ENCODE data around the gene DGKD.

Gene DGKD

DNA sequence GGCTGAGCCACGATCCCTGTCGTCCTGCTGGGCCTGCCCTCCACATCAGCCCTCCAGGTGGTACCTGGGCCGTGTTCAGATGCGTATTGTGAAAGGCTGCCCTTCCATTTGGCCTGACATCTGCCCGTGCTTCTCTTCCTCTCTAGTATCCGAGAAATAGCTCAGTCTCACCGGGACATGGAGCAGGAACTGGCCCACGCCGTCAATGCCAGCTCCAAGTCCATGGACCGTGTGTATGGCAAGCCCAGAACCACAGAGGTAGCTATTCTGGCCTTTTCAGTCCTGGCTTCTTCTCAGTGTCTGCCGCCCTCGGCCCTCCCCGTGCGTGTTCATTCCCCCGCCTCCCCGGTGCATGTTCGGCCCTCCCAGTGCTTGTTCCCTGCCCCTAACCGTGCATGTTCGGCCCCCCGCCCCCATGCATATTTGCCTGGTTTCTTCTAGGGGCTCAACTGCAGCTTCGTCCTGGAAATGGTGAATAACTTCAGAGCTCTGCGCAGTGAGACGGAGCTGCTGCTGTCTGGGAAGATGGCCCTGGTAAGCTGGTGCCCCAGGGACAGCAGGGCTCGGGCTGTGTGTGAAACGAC is 108.0 kb downstream of the DGKD start:
- no peak overlapping the region for H3K27ac ChIP-seq (ENCODE audit: low read depth, low read length)

DNA sequence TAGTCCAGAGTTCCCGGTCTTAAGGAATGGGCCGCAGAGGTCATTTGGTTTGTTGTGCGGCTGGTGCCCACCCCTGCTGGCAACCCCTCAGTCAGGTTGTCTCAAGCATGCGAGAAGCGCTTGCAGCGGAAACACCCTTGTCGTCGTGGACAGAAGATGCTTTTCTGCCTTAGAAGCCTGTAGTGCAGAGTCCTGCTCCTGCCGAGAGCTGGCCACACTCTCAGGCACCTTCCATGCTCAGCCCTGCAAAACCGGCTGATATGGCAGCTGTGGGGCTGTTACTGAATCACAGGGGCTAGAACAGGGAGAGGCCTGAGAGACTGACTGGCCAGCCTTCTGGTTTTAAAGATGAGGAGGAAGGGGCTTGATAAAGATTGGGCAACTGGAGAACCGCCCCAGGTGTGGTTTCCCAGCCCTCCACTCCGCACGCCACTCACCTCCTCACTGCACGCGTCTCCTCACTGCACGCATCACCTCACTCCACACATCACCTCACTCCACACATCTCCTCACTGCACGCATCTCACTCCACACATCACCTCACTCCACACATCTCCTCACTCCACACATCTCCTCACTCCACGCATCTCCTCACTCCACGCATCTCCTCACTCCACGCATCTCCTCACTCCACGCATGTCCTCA is 108.7 kb downstream of the DGKD start:
- H3K79me2 ChIP-seq (ENCODE audit: control insufficient read depth, insufficient read depth, low read length, unreplicated experiment): no peaks in the 10 kb centered on the region
- no peak overlapping the region for H3K4me3 ChIP-seq (ENCODE audit: low read depth, low read length)
- no peaks in the 10 kb centered on the region for H3K36me3 ChIP-seq (ENCODE audit: insufficient read depth, low read length)
- H3K4me1 ChIP-seq (ENCODE audit: control insufficient read depth, insufficient read depth, low read length, unreplicated experiment): no peaks in the 10 kb centered on the region
- H3K27ac ChIP-seq (ENCODE audit: low read depth, low read length): no peak overlapping the region
- H3K27me3 ChIP-seq (ENCODE audit: insufficient read depth, low read length): no peaks in the 10 kb centered on the region
- no peak overlapping the region for H2AFZ ChIP-seq (ENCODE audit: low read length, unreplicated experiment)

More for the DNA sequence above, 108.0 kb downstream of the DGKD start:
- no peaks in the 10 kb centered on the region for H3K36me3 ChIP-seq (ENCODE audit: insufficient read depth, low read length)
- no peaks in the 10 kb centered on the region for H3K4me1 ChIP-seq (ENCODE audit: control insufficient read depth, insufficient read depth, low read length, unreplicated experiment)
- H3K79me2 ChIP-seq (ENCODE audit: control insufficient read depth, insufficient read depth, low read length, unreplicated experiment): no peaks in the 10 kb centered on the region
- H2AFZ ChIP-seq (ENCODE audit: low read length, unreplicated experiment): no peak overlapping the region
- H3K4me3 ChIP-seq (ENCODE audit: low read depth, low read length): no peak overlapping the region
- no peaks in the 10 kb centered on the region for H3K27me3 ChIP-seq (ENCODE audit: insufficient read depth, low read length)

DNA sequence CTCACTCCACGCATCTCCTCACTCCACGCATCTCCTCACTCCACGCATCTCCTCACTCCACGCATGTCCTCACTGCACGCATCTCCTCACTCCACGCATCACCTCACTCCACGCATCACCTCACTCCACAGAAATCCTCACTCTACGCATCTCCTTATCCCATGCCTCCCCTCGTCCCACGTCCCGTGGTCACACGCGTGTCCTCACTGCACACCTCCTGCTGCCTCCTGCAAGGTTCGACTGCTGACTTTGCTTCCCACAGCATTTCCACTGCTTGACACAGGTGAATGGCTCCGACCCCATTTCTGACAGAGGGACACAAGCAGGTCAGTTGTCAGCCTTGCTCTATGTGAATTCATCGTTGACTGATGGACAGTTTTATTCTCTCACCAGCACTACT is 109.3 kb downstream of the DGKD start:
- Histone ChIP-seq H3K36me3 (ENCODE audit: insufficient read depth, low read length) (no peaks in the 10 kb centered on the region), H3K27ac (ENCODE audit: low read depth, low read length) (no peak overlapping the region), H3K79me2 (ENCODE audit: control insufficient read depth, insufficient read depth, low read length, unreplicated experiment) (no peaks in the 10 kb centered on the region), H3K27me3 (ENCODE audit: insufficient read depth, low read length) (no peaks in the 10 kb centered on the region), H2AFZ (ENCODE audit: low read length, unreplicated experiment) (no peak overlapping the region), H3K4me1 (ENCODE audit: control insufficient read depth, insufficient read depth, low read length, unreplicated experiment) (no peaks in the 10 kb centered on the region), H3K4me3 (ENCODE audit: low read depth, low read length) (no peak overlapping the region)

DNA sequence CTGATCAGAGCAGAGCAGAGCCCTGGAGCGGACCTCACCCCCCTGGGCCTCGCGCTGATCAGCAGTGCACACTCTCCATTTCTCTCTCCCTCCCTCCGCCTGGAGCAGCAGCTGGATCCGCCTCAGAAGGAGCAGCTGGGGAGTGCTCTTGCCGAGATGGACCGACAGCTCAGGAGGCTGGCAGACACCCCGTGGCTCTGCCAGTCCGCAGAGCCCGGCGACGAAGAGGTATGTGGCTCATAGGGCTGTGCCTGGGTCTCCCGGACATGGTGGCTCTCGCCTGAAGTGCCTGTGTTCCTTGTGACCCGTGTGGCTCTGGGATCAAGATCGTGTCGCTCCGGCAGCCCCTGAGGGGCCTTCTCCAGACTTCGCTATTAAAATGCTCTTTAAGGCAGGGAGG is 109.8 kb downstream of the DGKD start:
- H3K4me3 ChIP-seq (ENCODE audit: low read depth, low read length): no peak overlapping the region
- no peaks in the 10 kb centered on the region for H3K4me1 ChIP-seq (ENCODE audit: control insufficient read depth, insufficient read depth, low read length, unreplicated experiment)
- no peaks in the 10 kb centered on the region for H3K79me2 ChIP-seq (ENCODE audit: control insufficient read depth, insufficient read depth, low read length, unreplicated experiment)
- no peak overlapping the region for H2AFZ ChIP-seq (ENCODE audit: low read length, unreplicated experiment)
- H3K27me3 ChIP-seq (ENCODE audit: insufficient read depth, low read length): no peaks in the 10 kb centered on the region
- H3K36me3 ChIP-seq (ENCODE audit: insufficient read depth, low read length): no peaks in the 10 kb centered on the region
- H3K27ac ChIP-seq (ENCODE audit: low read depth, low read length): no peak overlapping the region

DNA sequence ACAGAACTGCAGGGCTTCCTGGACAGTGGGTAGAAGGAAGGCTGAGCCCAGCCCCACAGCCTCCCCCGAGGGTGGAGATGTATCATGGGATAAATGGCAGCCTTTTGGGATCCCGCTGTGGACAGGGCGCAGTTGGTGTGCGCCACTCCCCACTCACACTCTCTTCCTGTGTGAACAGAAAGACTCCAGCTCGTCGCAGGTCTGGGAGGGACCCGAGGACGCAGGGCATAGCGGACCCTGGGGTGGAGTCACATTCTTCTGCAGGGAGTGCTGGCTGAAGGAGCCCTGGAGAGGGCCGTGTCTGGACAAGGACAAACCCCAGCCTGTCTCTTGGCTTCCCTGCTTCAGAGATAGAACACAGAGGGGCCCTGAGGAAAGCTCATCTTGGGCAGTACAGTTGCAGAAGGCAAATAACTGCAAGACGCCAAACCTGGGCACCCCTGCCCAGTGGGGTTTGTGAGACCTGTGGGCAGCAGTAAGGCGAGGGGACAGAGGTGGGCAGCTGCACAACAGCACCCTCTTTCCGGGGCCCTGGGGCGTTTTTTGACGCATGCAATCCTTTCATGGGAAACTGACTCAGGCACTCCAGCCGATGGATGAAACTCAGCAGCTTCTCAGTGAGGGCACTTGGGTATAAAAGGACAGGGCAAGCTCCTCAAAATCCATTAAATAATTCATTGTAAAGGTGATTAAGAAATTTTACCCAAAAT is 110.4 kb downstream of the DGKD start:
- no peaks in the 10 kb centered on the region for H3K4me1 ChIP-seq (ENCODE audit: control insufficient read depth, insufficient read depth, low read length, unreplicated experiment)
- H3K27ac ChIP-seq (ENCODE audit: low read depth, low read length): no peak overlapping the region
- no peak overlapping the region for H2AFZ ChIP-seq (ENCODE audit: low read length, unreplicated experiment)
- H3K36me3 ChIP-seq (ENCODE audit: insufficient read depth, low read length): no peaks in the 10 kb centered on the region
- H3K79me2 ChIP-seq (ENCODE audit: control insufficient read depth, insufficient read depth, low read length, unreplicated experiment): no peaks in the 10 kb centered on the region
- H3K27me3 ChIP-seq (ENCODE audit: insufficient read depth, low read length): no peaks in the 10 kb centered on the region
- H3K4me3 ChIP-seq (ENCODE audit: low read depth, low read length): no peak overlapping the region

DNA sequence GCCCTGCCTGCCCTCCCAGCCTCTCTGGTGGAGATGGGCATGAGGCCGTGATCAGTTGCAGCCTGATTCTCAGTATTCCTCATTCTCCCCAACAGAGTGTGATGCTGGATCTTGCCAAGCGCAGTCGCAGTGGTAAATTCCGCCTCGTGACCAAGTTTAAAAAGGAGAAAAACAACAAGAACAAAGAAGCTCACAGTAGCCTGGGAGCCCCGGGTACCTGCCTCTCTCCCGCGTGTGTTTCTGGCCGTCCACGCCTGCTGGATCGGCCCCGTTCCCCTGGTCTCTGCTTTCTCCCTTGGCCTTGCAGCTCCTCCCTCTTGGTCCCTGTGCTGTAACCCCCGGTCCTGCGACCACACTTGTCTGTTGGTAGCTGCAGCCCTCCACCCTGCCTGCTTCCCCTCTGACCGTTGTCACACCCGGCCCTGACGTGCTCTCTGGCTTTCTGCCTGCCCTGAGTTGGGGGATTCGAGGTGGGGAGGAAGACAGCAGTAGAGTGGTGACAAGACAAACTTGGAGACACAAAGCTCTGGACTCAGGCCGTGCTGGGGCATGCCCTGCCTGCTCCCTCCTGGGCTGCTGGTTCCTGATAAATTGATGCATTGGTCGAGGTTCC is 112.8 kb downstream of the DGKD start:
- Histone ChIP-seq H3K36me3 (ENCODE audit: insufficient read depth, low read length) (no peaks in the 10 kb centered on the region), H3K79me2 (ENCODE audit: control insufficient read depth, insufficient read depth, low read length, unreplicated experiment) (no peaks in the 10 kb centered on the region), H3K4me3 (ENCODE audit: low read depth, low read length) (no peak overlapping the region), H2AFZ (ENCODE audit: low read length, unreplicated experiment) (no peak overlapping the region), H3K27me3 (ENCODE audit: insufficient read depth, low read length) (no peaks in the 10 kb centered on the region), H3K4me1 (ENCODE audit: control insufficient read depth, insufficient read depth, low read length, unreplicated experiment) (no peaks in the 10 kb centered on the region), H3K27ac (ENCODE audit: low read depth, low read length) (no peak overlapping the region)

DNA sequence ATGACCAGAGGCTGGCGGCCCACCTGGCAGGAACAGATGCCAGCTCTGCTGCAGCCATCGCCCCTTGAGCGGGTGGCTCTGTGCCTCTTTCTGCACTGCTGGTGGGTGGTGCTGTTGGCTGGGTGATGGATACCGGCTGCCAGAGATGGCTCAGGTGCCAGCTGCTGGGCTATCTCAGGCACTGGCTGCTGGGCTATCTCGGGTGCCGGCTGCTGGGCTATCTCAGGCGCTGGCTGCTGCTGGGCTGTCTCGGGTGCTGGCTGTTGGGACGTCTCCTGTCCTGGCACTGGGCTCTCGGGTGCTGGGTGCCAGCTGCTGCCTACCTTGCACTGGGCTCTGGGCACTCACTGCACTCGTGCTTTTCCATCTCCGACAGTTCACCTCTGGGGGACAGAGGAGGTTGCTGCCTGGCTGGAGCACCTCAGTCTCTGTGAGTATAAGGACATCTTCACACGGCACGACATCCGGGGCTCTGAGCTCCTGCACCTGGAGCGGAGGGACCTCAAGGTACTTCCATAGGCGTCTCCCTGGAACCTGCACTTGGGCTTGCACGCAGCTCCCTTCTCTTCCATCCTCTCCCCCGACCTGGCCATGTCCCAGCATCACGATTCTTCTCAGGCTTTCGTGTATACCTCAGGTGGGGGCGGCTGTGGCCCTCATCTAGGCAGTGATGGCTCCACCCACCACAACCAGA is 113.9 kb downstream of the DGKD start:
- H2AFZ ChIP-seq (ENCODE audit: low read length, unreplicated experiment): no peak overlapping the region
- no peaks in the 10 kb centered on the region for H3K79me2 ChIP-seq (ENCODE audit: control insufficient read depth, insufficient read depth, low read length, unreplicated experiment)
- H3K27me3 ChIP-seq (ENCODE audit: insufficient read depth, low read length): no peaks in the 10 kb centered on the region
- no peak overlapping the region for H3K4me3 ChIP-seq (ENCODE audit: low read depth, low read length)
- H3K4me1 ChIP-seq (ENCODE audit: control insufficient read depth, insufficient read depth, low read length, unreplicated experiment): no peaks in the 10 kb centered on the region
- H3K27ac ChIP-seq (ENCODE audit: low read depth, low read length): no peak overlapping the region
- no peaks in the 10 kb centered on the region for H3K36me3 ChIP-seq (ENCODE audit: insufficient read depth, low read length)

DNA sequence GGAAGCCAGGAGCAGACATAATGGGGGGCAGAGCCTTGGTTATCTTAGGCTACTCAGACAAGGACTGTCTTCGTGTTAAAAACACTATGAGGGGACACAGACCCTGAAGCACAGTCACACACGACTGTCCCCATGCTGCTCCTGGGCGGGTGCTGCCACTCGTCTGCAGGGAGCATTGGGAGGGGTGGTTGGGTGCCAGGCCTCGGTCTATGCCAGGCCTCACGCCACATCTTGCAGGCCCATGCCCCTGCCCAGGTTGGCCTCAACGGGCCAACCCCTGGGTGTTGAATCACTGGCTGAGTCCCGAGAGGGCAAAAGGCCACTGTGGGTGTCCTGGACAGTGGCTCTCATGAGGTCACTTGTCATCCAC is 114.4 kb downstream of the DGKD start:
- Histone ChIP-seq H3K36me3 (ENCODE audit: insufficient read depth, low read length) (no peaks in the 10 kb centered on the region), H3K27ac (ENCODE audit: low read depth, low read length) (no peak overlapping the region), H3K27me3 (ENCODE audit: insufficient read depth, low read length) (no peaks in the 10 kb centered on the region), H2AFZ (ENCODE audit: low read length, unreplicated experiment) (no peak overlapping the region), H3K79me2 (ENCODE audit: control insufficient read depth, insufficient read depth, low read length, unreplicated experiment) (no peaks in the 10 kb centered on the region), H3K4me3 (ENCODE audit: low read depth, low read length) (no peak overlapping the region), H3K4me1 (ENCODE audit: control insufficient read depth, insufficient read depth, low read length, unreplicated experiment) (no peaks in the 10 kb centered on the region)

DNA sequence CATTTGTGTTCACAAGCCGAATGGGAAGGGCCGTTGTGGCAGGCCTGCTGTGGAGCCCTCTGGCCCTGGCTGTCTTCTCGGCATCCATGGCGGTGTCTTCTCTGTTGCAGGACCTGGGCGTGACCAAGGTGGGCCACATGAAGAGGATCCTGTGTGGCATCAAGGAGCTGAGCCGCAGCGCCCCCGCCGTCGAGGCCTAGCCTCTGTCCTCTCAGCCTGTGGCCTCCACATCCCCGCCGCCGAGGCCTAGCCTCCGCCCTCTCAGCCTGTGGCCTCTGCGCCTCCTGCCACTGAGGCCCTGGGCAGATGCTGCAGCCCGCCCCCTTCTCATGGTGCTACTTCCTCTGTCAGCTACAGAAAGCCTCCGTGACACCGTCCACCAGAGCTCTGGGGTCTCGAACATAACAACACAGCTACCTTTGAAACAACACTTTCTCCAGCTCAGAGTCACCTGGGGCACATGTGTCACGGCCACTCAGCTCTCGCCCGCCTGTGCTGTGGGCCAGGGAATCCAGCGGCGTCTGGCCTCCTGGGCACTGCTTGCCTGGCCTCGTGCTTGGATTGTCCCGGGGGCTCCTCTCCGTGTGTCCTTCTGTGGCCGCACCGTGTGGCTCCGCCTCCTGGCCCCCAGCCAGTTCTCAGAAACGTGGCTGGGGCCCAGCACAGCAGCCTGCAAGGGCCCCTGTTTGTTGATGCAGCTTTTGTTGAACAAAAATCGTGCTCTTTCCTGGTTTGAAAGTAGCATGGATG is 115.1 kb downstream of the DGKD start:
- no peak overlapping the region for H2AFZ ChIP-seq (ENCODE audit: low read length, unreplicated experiment)
- no peak overlapping the region for H3K4me3 ChIP-seq (ENCODE audit: low read depth, low read length)
- H3K4me1 ChIP-seq (ENCODE audit: control insufficient read depth, insufficient read depth, low read length, unreplicated experiment): no peaks in the 10 kb centered on the region
- H3K36me3 ChIP-seq (ENCODE audit: insufficient read depth, low read length): no peaks in the 10 kb centered on the region
- H3K27ac ChIP-seq (ENCODE audit: low read depth, low read length): no peak overlapping the region
- no peaks in the 10 kb centered on the region for H3K79me2 ChIP-seq (ENCODE audit: control insufficient read depth, insufficient read depth, low read length, unreplicated experiment)
- no peaks in the 10 kb centered on the region for H3K27me3 ChIP-seq (ENCODE audit: insufficient read depth, low read length)

DNA sequence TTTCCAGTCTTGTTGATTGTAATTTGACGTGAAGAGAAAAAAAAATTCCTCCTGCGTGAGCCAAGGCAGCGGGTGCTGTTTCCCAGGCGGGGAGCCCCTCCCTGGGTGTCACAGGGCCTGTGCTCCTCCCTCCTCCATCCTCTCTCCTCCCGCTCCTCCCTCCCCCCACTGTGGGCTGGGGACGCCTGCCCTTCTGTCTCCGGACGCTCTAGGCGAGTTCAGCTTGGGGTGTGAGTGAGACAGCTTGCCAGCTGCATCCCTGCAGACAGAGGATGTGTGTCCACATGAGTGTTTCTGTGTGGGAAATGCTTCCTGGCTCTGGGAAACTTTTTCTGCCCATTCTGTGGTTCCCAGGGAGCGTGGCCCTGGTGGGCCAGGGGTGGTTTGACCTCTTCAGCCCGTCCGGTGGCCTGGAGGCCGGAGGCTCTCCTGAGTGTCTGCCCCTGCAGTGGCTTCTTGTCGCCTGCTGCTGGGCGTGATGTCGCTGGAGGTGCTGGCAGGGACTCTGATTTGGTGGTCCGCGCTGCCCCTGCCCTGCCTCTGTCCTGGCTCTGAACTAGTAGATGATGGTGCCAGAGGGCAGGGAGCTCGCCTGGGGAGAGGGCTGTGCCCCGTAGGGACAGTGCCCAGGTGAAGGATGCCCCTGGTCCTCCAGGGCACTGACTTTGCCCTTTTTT is 115.9 kb downstream of the DGKD start:
- H2AFZ ChIP-seq (ENCODE audit: low read length, unreplicated experiment): no peak overlapping the region
- no peaks in the 10 kb centered on the region for H3K27me3 ChIP-seq (ENCODE audit: insufficient read depth, low read length)
- H3K79me2 ChIP-seq (ENCODE audit: control insufficient read depth, insufficient read depth, low read length, unreplicated experiment): no peaks in the 10 kb centered on the region
- no peak overlapping the region for H3K4me3 ChIP-seq (ENCODE audit: low read depth, low read length)
- H3K4me1 ChIP-seq (ENCODE audit: control insufficient read depth, insufficient read depth, low read length, unreplicated experiment): no peaks in the 10 kb centered on the region
- H3K36me3 ChIP-seq (ENCODE audit: insufficient read depth, low read length): no peaks in the 10 kb centered on the region
- H3K27ac ChIP-seq (ENCODE audit: low read depth, low read length): no peak overlapping the region

All from ACC112 (cell line).